H9 (cell line): Measurements from ENCODE around the gene PI4KB. TPM values are rescaled to one million over a fixed set of nuclear protein-coding genes. Genes with fewer than 3 reads are reported as not detected.

Source experiments
- DNase-seq: peaks from one replicate; pipeline ENCODE4 v3.0.0-alpha.2; 2017
- H2AFZ ChIP-seq: one replicate; pipeline ENCODE4 v1.6.1; 2013; ENCODE audit warnings: mild to moderate bottlenecking, low read length, control low read depth, moderate library complexity
- H2AK5ac ChIP-seq: 2 replicates; pipeline ENCODE4 v1.6.1; 2013; ENCODE audit warnings: low read length, control low read depth, mixed read lengths; ENCODE audit not compliant: insufficient read length
- H2BK120ac ChIP-seq: one replicate; pipeline ENCODE4 v1.6.1; 2013; ENCODE audit warnings: low read depth, mild to moderate bottlenecking, low read length, control low read depth, inconsistent platforms; ENCODE audit not compliant: poor library complexity, severe bottlenecking
- H2BK12ac ChIP-seq: 2 replicates; pipeline ENCODE4 v1.6.1; 2013; ENCODE audit warnings: low read length, control low read depth, mixed read lengths, low read depth; ENCODE audit not compliant: insufficient read length
- H2BK15ac ChIP-seq: 2 replicates; pipeline ENCODE4 v1.6.1; 2013; ENCODE audit warnings: low read depth, low read length, control low read depth
- H2BK20ac ChIP-seq: one replicate; pipeline ENCODE4 v1.6.1; 2013; ENCODE audit warnings: low read depth, mild to moderate bottlenecking, low read length, control low read depth, inconsistent platforms; ENCODE audit not compliant: poor library complexity, severe bottlenecking
- H2BK5ac ChIP-seq: 2 replicates; pipeline ENCODE4 v1.6.1; 2013; ENCODE audit warnings: low read length, control low read depth, mixed read lengths; ENCODE audit not compliant: insufficient read length
- H3K14ac ChIP-seq: 2 replicates; pipeline ENCODE4 v1.6.1; 2013; ENCODE audit warnings: low read length, control low read depth; ENCODE audit not compliant: insufficient read depth
- H3K18ac ChIP-seq: 2 replicates; pipeline ENCODE4 v1.6.1; 2013; ENCODE audit warnings: low read depth, mild to moderate bottlenecking, mixed read lengths, low read length, control low read depth; ENCODE audit not compliant: insufficient read length
- H3K23ac ChIP-seq: 2 replicates; pipeline ENCODE4 v1.6.1; 2013; ENCODE audit warnings: low read length, control low read depth, mixed read lengths, low read depth; ENCODE audit not compliant: insufficient read length
- H3K23me2 ChIP-seq: 2 replicates; pipeline ENCODE4 v1.6.1; 2013; ENCODE audit warnings: low read depth, mild to moderate bottlenecking, mixed read lengths, low read length, control low read depth; ENCODE audit not compliant: insufficient read length, poor library complexity, severe bottlenecking
- H3K27ac ChIP-seq: 2 replicates; pipeline ENCODE4 v1.5.1; 2013; ENCODE audit warnings: low read length, control low read depth, mixed read lengths, low read depth; ENCODE audit not compliant: insufficient read length
- H3K27me3 ChIP-seq: 2 replicates; pipeline ENCODE4 v1.6.1; 2013; ENCODE audit warnings: low read length, control low read depth, inconsistent platforms; ENCODE audit not compliant: insufficient read depth
- H3K4ac ChIP-seq: 2 replicates; pipeline ENCODE4 v1.6.1; 2013; ENCODE audit warnings: low read depth, mild to moderate bottlenecking, control low read depth, inconsistent platforms, low read length, moderate library complexity
- H3K4me1 ChIP-seq: 2 replicates; pipeline ENCODE4 v1.6.1; 2013; ENCODE audit warnings: low read length, control low read depth, inconsistent platforms; ENCODE audit not compliant: insufficient read depth
- H3K4me2 ChIP-seq: 2 replicates; pipeline ENCODE4 v1.6.1; 2013; ENCODE audit warnings: low read length, control low read depth, mixed read lengths; ENCODE audit not compliant: insufficient read length, insufficient read depth
- H3K56ac ChIP-seq: 2 replicates; pipeline ENCODE4 v1.6.1; 2013; ENCODE audit warnings: low read depth, mild to moderate bottlenecking, mixed read lengths, low read length, control low read depth; ENCODE audit not compliant: insufficient read length
- H3K79me1 ChIP-seq: 2 replicates; pipeline ENCODE4 v1.6.1; 2013; ENCODE audit warnings: low read depth, mild to moderate bottlenecking, moderate library complexity, low read length, control low read depth, inconsistent platforms; ENCODE audit not compliant: insufficient read depth, poor library complexity, severe bottlenecking
- H3K79me2 ChIP-seq: 2 replicates; pipeline ENCODE4 v1.6.1; 2013; ENCODE audit warnings: low read length, control low read depth, inconsistent platforms; ENCODE audit not compliant: insufficient read depth
- H3K9ac ChIP-seq: 2 replicates; pipeline ENCODE4 v1.6.1; 2013; ENCODE audit warnings: low read length, control low read depth, mixed read lengths; ENCODE audit not compliant: insufficient read length; ENCODE audit errors: extremely low read depth
- H3K9me3 ChIP-seq: one replicate; pipeline ENCODE4 v1.6.1; 2013; ENCODE audit warnings: low read depth, low read length, inconsistent platforms; ENCODE audit not compliant: control insufficient read depth
- H3T11ph ChIP-seq: one replicate; pipeline ENCODE4 v1.6.1; 2013; ENCODE audit warnings: mild to moderate bottlenecking, low read length, control low read depth, inconsistent platforms
- H4K20me1 ChIP-seq: one replicate; pipeline ENCODE4 v1.6.1; 2013; ENCODE audit not compliant: control insufficient read depth, insufficient read length, insufficient read depth
- H4K5ac ChIP-seq: 2 replicates; pipeline ENCODE4 v1.6.1; 2013; ENCODE audit warnings: low read depth, mild to moderate bottlenecking, mixed read lengths, low read length, control low read depth; ENCODE audit not compliant: insufficient read length
- H4K8ac ChIP-seq: replicated peaks from 2 replicates; pipeline ENCODE4 v1.6.1; 2013; ENCODE audit warnings: low read length, control low read depth, mixed read lengths, low read depth; ENCODE audit not compliant: insufficient read length
- H4K91ac ChIP-seq: 2 replicates; pipeline ENCODE4 v1.6.1; 2013; ENCODE audit warnings: low read depth, mild to moderate bottlenecking, moderate library complexity, mixed read lengths, low read length, control low read depth; ENCODE audit not compliant: insufficient read length
- H3K27ac Mint-ChIP-seq, 3 experiments: 2 replicates in 2 of 3; 3 replicates in 1 of 3; pipeline ENCODE4 v1.8.0; 2020 to 2021; ENCODE audit warnings: mixed read lengths in 3 of 3, mild to moderate bottlenecking in 1 of 3, moderate library complexity in 1 of 3
- H3K27me3 Mint-ChIP-seq: 2 replicates; pipeline ENCODE4 v1.8.0; 2021; ENCODE audit warnings: low read depth, mild to moderate bottlenecking, moderate library complexity, mixed read lengths
- H3K36me3 Mint-ChIP-seq, 3 experiments: 2 replicates in 2 of 3; 3 replicates in 1 of 3; pipeline ENCODE4 v1.8.0; 2020 to 2021; ENCODE audit warnings: low read depth in 3 of 3, mixed read lengths in 3 of 3; ENCODE audit not compliant: insufficient read depth in 1 of 3
- H3K4me1 Mint-ChIP-seq, 2 experiments: 2 replicates each; pipeline ENCODE4 v1.8.0; 2020; ENCODE audit warnings: mixed read lengths in 2 of 2
- H3K4me3 Mint-ChIP-seq, 2 experiments: 2 replicates in 1 of 2; 3 replicates in 1 of 2; pipeline ENCODE4 v1.8.0; 2020 to 2021; ENCODE audit warnings: mild to moderate bottlenecking in 2 of 2, mixed read lengths in 2 of 2, moderate library complexity in 1 of 2
- H3K9me3 Mint-ChIP-seq, 2 experiments: 2 replicates in 1 of 2; 3 replicates in 1 of 2; pipeline ENCODE4 v1.8.0; 2020; ENCODE audit warnings: mild to moderate bottlenecking in 2 of 2, mixed read lengths in 2 of 2, moderate library complexity in 1 of 2
- WGBS: extraction: QIAGEN DNeasy Blood & Tissue Kit; methylation state at CpG from one replicate; pipeline ENCODE4 v1.1.7; 2013; ENCODE audit warnings: missing lambda C conversion rate, low lambda C conversion rate, mixed read lengths; ENCODE audit not compliant: insufficient read length; ENCODE audit errors: extremely low coverage; 5-methylcytosine and 5-hydroxymethylcytosine counted together
- total RNA-seq: library from RNA; stranded (reverse); gene quantifications from 2 replicates; pipeline ENCODE4 v1.2.1, GENCODE V29; 2021
- TF ChIP-seq, protein P1 (sequence below): fragments of 200-600 bp; sonication (generic); conservative IDR thresholded peaks from 3 replicates; pipeline ENCODE4 v1.8.0; 2021; ENCODE audit warnings: antibody characterized with exemption, mild to moderate bottlenecking

PI4KB gene
- total RNA-seq, 1 experiment from 2014 or later: 39.1 TPM

DNA sequence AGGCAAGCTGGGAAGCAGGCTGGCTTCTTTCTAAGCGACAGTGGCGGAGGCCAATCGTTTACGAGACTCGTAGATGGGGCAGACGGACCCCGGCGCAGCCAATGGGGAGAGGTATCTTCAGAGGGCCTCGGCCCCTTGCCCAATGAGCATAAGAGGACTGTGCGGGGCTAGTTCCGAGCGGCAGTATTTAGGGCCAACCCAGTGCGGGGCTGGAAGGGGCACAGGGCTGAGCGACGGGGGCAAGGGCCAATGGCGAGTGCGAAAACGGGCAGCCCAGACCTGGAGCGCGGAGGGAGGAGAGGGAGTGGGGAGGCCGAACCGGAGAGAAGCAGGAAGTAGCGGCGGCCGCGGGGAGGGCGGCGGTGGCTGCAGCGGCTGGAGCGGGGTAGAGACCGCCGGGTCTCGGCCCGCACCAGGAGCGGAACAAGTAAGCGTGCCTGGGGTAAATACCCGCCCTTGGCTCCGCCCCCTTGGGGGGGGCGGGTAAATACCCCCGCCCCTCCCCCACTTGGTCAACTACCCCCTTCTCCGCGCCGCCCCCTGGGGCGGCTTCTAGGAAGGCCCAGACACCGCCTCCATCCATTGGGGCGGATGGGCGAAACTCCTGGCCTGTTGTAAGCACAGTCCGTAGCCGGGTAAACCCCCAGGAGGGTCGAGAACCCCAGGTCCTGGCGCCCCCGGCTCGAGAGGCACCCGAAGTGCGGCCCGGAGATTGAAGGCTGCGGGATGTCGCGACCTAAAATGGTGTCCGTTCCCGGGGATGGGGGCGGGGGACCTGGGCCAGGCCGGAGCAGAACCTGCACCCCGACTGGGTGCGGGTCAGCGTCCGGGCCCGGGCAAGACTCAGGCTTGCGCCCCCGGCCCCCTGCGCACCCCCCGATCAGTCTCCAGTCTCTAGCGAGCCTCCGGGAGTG lies 45.0 kb downstream of the PI4KB start, which contains the start of gene ZNF687:
ZNF687 (plus strand) TSS at position 331 of the 914 bp plus-strand sequence. CDS start 3,993 bp downstream, outside the sequence.
- H2BK12ac ChIP-seq: peak within 1 kb of the TSS; percentile 78
- peak; percentile 100 for DNase-seq
- no peaks in the 10 kb centered on the region for H3K4me1 ChIP-seq
- no peak within 1 kb of the TSS for H2BK15ac ChIP-seq
- peak within 1 kb of the TSS; percentile 95 for H4K5ac ChIP-seq
- H4K91ac ChIP-seq: no peak within 1 kb of the TSS
- Mint-ChIP-seq H3K4me3 (peak within 1 kb of the TSS; percentile 95 to 97), H3K36me3 (peaks cover 26 to 33% (median 28%) of the 10 kb centered on the region in 3 experiments; a peak in 6 of 7 replicates), H3K9me3 (no peaks in the 10 kb centered on the region), H3K4me1 (peaks cover 19 to 25% of the 10 kb centered on the region in 2 experiments), H3K27me3 (peaks cover 6% of the 10 kb centered on the region), H3K27ac (peak within 1 kb of the TSS; percentile 100)
- H4K8ac ChIP-seq: peak within 1 kb of the TSS; percentile 58
- no CpG with 5 or more reads among the region's 74 CpGs for WGBS
- no peaks in the 10 kb centered on the region for H3K79me1 ChIP-seq
- H3K27me3 ChIP-seq: no peaks in the 10 kb centered on the region
- peak within 1 kb of the TSS; percentile 98 for H3K18ac ChIP-seq
- TF ChIP-seq, protein P1, sequence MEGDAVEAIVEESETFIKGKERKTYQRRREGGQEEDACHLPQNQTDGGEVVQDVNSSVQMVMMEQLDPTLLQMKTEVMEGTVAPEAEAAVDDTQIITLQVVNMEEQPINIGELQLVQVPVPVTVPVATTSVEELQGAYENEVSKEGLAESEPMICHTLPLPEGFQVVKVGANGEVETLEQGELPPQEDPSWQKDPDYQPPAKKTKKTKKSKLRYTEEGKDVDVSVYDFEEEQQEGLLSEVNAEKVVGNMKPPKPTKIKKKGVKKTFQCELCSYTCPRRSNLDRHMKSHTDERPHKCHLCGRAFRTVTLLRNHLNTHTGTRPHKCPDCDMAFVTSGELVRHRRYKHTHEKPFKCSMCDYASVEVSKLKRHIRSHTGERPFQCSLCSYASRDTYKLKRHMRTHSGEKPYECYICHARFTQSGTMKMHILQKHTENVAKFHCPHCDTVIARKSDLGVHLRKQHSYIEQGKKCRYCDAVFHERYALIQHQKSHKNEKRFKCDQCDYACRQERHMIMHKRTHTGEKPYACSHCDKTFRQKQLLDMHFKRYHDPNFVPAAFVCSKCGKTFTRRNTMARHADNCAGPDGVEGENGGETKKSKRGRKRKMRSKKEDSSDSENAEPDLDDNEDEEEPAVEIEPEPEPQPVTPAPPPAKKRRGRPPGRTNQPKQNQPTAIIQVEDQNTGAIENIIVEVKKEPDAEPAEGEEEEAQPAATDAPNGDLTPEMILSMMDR: no peak
- no peak within 1 kb of the TSS for H2BK20ac ChIP-seq
- peaks cover 7% of the 10 kb centered on the region for H3K23me2 ChIP-seq
- peak within 1 kb of the TSS; percentile 94 for H3K14ac ChIP-seq
- H3T11ph ChIP-seq: peak within 1 kb of the TSS; percentile 22
- peak within 1 kb of the TSS; percentile 19 for H2BK120ac ChIP-seq
- H3K9me3 ChIP-seq: no peaks in the 10 kb centered on the region
- H3K4ac ChIP-seq: no peak within 1 kb of the TSS; the same call in 1 of the 2 replicates
- H3K4me2 ChIP-seq: peak within 1 kb of the TSS; percentile 81
- H2AK5ac ChIP-seq: no peak within 1 kb of the TSS
- H3K79me2 ChIP-seq: peaks cover 8% of the 10 kb centered on the region; the same call in 1 of the 2 replicates
- H2BK5ac ChIP-seq: peak within 1 kb of the TSS; percentile 71
- no peak within 1 kb of the TSS for H2AFZ ChIP-seq
- H4K20me1 ChIP-seq: peaks cover under 1% of the 10 kb centered on the region
- peak within 1 kb of the TSS; percentile 98 for H3K27ac ChIP-seq
- H3K56ac ChIP-seq: peak within 1 kb of the TSS; percentile 92
- H3K23ac ChIP-seq: peak within 1 kb of the TSS; percentile 1
- peak within 1 kb of the TSS; percentile 90 for H3K9ac ChIP-seq
